ENCODE measurements around the gene NHERF1. TPM values are rescaled to one million over a fixed set of nuclear protein-coding genes. Genes with fewer than 3 reads are reported as not detected.
A peak's percentile ranks its signal among the peaks of the same experiment; 100 is the strongest.

NHERF1 gene
- total and polyA plus RNA-seq, 9 of the 15 experiments (the other 6 are each of a cell fraction or from before 2014, with no cell fraction given): 11.4 to 79.9 (median 36.9) TPM

DNA sequence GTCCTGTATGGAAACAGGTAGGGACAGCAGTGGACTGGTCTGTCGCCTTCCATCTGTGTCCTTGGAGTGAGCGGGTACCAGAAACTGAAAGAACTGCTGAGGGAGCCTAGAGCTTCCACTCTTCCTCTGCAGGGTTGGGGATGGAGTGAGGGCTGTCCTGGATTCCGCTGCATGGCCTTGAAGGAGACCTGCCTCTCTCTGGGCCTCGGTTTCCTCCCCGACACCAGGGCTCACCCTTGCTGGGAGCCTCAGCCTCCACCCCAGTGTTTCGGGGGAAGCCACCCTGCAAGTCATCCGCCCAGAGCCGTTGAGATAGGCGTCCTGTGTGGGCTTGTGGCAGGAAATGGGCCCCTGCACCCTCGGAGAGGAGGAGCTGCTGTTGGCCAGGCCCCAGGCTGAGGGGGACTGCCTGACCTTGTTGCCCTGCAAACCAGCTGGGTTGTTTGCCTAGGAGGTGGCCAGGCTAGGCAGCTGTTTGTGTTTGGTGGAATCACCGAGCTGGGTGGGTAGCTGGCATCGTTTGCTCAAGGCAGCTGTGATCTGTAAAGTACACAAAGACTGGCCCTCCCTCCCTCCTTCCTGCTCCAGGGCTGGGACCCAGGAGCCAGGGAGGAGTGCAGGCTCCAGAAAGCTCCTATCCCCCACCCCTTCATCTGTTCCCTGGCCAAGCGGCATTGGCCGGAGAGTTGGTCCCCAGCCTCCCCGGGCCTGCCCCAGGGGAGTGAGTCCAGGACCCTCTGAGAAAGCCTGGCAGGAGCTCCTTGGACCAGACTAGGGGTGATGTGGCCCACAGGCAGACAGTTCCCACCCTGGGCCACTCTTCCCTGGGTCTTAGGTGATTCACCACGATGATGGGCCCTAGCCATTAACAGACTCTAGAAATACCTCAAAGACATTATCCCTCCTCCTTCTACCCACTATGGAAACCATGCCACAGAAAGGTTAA lies 10.1 kb upstream of the NHERF1 start:
- Histone ChIP-seq H3K4me2 (ENCODE audit: insufficient read depth, low read length) (no peak overlapping the region), H3K79me2 (ENCODE audit: control insufficient read depth, insufficient read depth, low read length) (no peaks in the 10 kb centered on the region), H3K27me3 (ENCODE audit: control insufficient read depth in 2 of 2, insufficient read depth in 2 of 2, low read length in 2 of 2) (peaks cover 34 to 75% of the 10 kb centered on the region in 2 experiments; a peak in 4 of 5 replicates), H3K36me3 (ENCODE audit: control insufficient read depth, insufficient read depth, low read length) (no peaks in the 10 kb centered on the region), H3K9me1 (ENCODE audit: control insufficient read depth, insufficient read depth, low read length) (no peaks in the 10 kb centered on the region), H3K9ac (ENCODE audit: insufficient read depth in 1 of 2, low read depth in 2 of 2, low read length in 2 of 2) (no peak overlapping the region; a peak in 1 of 4 replicates), H3K4me3 (no peak overlapping the region), H2AFZ (ENCODE audit: low read depth, low read length) (no peak overlapping the region), H4K20me1 (replicated peaks; ENCODE audit: control insufficient read depth, insufficient read depth, low read length) (peaks cover 5% of the 10 kb centered on the region; the same call in 1 of the 2 replicates), H3K4me1 (replicated peaks in 1 of 2; ENCODE audit: control insufficient read depth in 2 of 2, insufficient read depth in 2 of 2, low read length in 2 of 2) (peaks cover 0 to 20% of the 10 kb centered on the region in 2 experiments; a peak in 3 of 5 replicates), H3K27ac (ENCODE audit: extremely low read depth, low read depth, low read length) (no peak overlapping the region), H3K9me3 (replicated peaks; ENCODE audit: control insufficient read depth, insufficient read depth, low read depth, low read length) (no peaks in the 10 kb centered on the region)
- DNase-seq (ENCODE audit: extremely low read depth in 1 of 4, low spot score in 3 of 4): peak in 1 of 4 experiments; percentile 18
- no TSS peak for BruUV-seq (replicated peaks)
- WGBS (ENCODE audit: insufficient coverage, low coverage, missing lambda C conversion rate): 24% methylated on average over 16 of the region's 16 CpGs
- ChIA-PET POLR2A (interaction anchor here (0.6 to 1.0 kb wide), 4 partner anchors 39 to 1452 kb away, joined by 3 to 4 read pairs (median 4); no protein-coding TSS in a partner anchor), CTCF (ENCODE audit: low intra/inter-chr PET ratio) (interaction anchor here (2.6 kb wide), 1 partner anchor 81 kb away, joined by 15 read pairs; no protein-coding TSS in a partner anchor)
- intact Hi-C loops (cut with micrococcal nuclease): no loop called here
- no peak for TF ChIP-seq SRSF9 (IDR thresholded peaks at IDR 0.05; ENCODE audit: borderline replicate concordance, low read depth, low read length)
- TF ChIP-seq RFX5 (IDR thresholded peaks at IDR 0.05; ENCODE audit: low read depth, low read length): no peak
- no peak for TF ChIP-seq JUNB (CRISPR knock-in tag; conservative IDR thresholded peaks at IDR 0.05)
- TF ChIP-seq, protein P1, sequence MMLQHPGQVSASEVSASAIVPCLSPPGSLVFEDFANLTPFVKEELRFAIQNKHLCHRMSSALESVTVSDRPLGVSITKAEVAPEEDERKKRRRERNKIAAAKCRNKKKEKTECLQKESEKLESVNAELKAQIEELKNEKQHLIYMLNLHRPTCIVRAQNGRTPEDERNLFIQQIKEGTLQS (IDR thresholded peaks at IDR 0.05): no peak
- TF ChIP-seq, protein P1 (CRISPR knock-in tag; conservative IDR thresholded peaks at IDR 0.05): no peak
- TF ChIP-seq, protein P2, sequence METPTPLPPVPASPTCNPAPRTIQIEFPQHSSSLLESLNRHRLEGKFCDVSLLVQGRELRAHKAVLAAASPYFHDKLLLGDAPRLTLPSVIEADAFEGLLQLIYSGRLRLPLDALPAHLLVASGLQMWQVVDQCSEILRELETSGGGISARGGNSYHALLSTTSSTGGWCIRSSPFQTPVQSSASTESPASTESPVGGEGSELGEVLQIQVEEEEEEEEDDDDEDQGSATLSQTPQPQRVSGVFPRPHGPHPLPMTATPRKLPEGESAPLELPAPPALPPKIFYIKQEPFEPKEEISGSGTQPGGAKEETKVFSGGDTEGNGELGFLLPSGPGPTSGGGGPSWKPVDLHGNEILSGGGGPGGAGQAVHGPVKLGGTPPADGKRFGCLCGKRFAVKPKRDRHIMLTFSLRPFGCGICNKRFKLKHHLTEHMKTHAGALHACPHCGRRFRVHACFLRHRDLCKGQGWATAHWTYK (CRISPR knock-in tag; IDR thresholded peaks at IDR 0.05): 0 out of 2 replicates have a peak, but pooled peaks have one; percentile 37
- TF ChIP-seq ZNF224 (CRISPR knock-in tag; IDR thresholded peaks at IDR 0.05): no peak
- FAIRE-seq: no peak
- in situ Hi-C loops (cut with MboI): no loop called here
- ATAC-seq: peak; percentile 8; the same call in 1 of the 3 replicates
